Left kidney (tissue), 8 donors: ENCODE results near the gene CDC14A. TPM values are rescaled to one million over a fixed set of nuclear protein-coding genes. Genes with fewer than 3 reads are reported as not detected.
"Not testable (repeated sequence)": the region's sequence is repeated elsewhere in the genome, so short reads cannot be mapped to it uniquely, and the experiment has no call there.

Source experiments
- DNase-seq: peaks from one replicate; pipeline ENCODE4 v3.0.0-alpha.2; 2013
- long read RNA-seq, 8 donors: transcript quantifications; one replicate each; lab custom pipeline, GENCODE V29; 2026
- polyA plus RNA-seq: library from polyadenylated mRNA; unstranded; fragments of 120-200 nt; gene quantifications from one replicate; pipeline ENCODE4 v1.2.1, GENCODE V29; 2013; ENCODE audit not compliant: insufficient read length

Gene CDC14A, protein sequence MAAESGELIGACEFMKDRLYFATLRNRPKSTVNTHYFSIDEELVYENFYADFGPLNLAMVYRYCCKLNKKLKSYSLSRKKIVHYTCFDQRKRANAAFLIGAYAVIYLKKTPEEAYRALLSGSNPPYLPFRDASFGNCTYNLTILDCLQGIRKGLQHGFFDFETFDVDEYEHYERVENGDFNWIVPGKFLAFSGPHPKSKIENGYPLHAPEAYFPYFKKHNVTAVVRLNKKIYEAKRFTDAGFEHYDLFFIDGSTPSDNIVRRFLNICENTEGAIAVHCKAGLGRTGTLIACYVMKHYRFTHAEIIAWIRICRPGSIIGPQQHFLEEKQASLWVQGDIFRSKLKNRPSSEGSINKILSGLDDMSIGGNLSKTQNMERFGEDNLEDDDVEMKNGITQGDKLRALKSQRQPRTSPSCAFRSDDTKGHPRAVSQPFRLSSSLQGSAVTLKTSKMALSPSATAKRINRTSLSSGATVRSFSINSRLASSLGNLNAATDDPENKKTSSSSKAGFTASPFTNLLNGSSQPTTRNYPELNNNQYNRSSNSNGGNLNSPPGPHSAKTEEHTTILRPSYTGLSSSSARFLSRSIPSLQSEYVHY
- 32.9 TPM for polyA plus RNA-seq
- long read RNA-seq, donor 1, partial matches to known transcripts: 0 of 6 reads
- long read RNA-seq, donor 1, other reads (novel, unspliced or antisense): 0 of 6 reads
- long read RNA-seq, donor 2, full-length matches to known transcripts: 3 of 3 reads
- long read RNA-seq, donor 2, partial matches to known transcripts: 0 of 3 reads
- long read RNA-seq, donor 2, other reads (novel, unspliced or antisense): 0 of 3 reads
- long read RNA-seq, donor 3, partial matches to known transcripts: 0 of 5 reads
- long read RNA-seq, donor 3, other reads (novel, unspliced or antisense): 0 of 5 reads
- long read RNA-seq, donor 4, partial matches to known transcripts: 0 of 1 reads
- long read RNA-seq, donor 4, other reads (novel, unspliced or antisense): 0 of 1 reads
- long read RNA-seq, donor 5, full-length matches to known transcripts: 4 of 4 reads
- long read RNA-seq, donor 5, partial matches to known transcripts: 0 of 4 reads
- long read RNA-seq, donor 5, other reads (novel, unspliced or antisense): 0 of 4 reads
- long read RNA-seq, donor 6, partial matches to known transcripts: 0 of 2 reads
- long read RNA-seq, donor 6, other reads (novel, unspliced or antisense): 0 of 2 reads
- long read RNA-seq, donor 7, partial matches to known transcripts: 0 of 3 reads
- long read RNA-seq, donor 7, other reads (novel, unspliced or antisense): 0 of 3 reads
- long read RNA-seq, donor 8: 0 reads

DNA sequence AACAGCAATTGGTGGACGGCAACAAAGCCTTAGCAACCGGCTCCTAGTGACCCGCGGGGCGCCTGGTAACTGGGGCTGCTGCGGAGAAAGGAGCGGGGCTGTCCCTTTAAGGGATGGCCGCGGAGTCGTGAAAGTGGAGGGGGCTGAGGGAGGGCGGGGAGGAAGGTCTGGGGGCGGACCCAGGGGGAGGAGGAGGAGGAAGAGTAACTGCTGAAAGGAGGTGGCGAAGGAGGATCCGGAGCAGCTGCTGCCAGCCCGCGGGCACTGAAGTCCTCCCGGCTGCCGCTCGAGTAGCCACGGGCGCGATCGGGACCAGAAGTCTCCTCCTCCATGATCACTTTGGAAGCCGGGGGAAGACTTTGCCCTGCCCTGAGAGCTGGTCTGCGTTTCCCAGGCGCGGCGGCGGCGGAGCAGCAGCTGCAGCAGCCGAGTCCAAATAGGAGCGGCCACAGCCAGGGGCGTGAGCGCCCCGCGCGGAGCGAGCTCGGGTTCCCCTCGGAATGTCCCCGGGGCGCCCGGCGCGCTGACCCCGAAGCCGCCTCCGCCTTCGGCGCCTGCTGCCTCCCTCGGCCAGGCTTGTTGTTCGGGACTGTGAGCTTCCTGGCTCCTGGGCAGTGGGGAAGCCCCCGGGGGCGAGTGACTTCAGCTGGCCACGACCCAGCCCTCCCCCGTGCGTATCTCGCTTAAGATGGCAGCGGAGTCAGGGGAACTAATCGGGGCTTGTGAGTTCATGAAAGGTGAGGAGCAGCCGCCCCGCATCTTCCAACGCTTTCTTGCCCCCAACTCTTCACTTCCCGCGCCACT lies at the start of gene CDC14A:
Gene CDC14A (plus strand): TSS at position 240 of the 804 bp plus-strand sequence. CDS start 449 bp downstream, at position 689.
- peak; percentile 93 for DNase-seq

DNA sequence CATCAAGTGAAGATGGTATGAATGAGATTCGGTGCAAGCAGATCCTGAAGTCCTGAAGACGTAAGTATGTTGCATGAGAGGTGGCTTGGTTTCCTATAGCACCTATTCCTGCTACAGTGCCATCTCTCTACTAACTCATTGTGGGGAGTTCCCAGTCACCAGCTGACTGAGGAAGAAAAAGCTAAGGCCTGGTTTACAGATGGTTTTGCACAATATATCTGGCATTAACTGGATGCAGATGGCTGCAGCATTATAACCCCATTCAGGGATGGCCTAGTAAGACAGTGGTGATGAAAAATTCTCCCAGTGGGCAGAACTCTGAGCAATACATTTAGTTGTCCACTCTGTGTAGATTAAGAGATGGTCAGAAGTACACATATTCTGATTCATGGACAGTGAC lies 49.6 kb upstream of the CDC14A start:
- no peak for DNase-seq

DNA sequence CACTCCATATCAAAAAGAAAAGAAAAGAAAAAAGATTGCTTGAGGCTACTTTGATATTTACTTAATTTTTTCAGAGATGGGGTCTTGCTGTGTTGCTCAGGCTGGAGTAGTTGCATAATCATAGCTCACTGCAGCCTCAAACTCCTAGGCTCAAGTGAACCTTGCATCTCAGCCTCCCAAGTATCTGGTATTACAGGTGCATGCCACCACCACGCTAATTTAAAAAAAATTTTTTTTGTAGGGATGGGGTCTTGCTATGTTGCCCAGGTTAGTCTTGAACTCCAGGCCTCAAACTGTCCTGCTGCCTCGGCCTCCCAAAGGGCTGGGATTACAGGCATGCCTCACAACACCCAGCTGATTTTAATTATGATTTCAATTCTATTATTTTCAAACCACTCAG lies 48.1 kb upstream of the CDC14A start:
- DNase-seq: no peak

DNA sequence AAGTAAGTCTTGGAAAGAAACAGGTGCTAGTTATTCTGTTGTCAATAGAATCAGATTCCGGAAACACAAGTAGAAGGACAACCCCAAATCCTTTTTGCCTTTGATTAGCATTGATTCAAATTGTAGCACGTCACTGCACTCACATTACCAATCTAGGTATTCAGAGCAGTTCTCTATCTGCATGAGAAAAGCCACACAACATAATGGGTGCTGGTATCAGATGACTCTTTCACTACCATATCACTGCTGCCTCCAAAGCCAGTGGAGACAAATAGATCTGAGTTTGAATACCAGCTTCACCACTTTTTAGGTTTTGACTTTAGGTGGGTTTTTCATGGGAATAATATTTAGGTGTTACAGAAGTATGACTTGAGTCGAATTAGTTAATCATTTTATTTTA lies 47.4 kb upstream of the CDC14A start:
- DNase-seq: no peak

DNA sequence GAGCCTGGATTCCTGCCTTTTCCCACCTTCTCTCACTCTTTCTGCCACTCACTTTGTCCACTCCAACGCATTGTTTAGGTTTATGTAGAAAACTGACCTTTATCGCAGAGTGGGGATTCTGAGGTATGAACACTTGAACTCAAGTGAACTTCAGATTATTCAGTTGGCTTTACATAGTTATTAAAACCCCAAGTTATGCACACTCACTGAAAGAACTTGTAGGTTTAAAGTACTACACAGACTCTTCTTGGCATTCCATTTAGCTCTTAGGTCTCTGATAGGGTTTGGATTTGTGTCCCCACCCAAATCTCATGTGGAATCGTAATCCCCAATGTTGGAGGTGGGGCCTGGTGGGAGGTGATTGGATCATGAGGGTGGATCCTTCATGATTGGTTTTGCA lies 46.4 kb upstream of the CDC14A start:
- DNase-seq: no peak

DNA sequence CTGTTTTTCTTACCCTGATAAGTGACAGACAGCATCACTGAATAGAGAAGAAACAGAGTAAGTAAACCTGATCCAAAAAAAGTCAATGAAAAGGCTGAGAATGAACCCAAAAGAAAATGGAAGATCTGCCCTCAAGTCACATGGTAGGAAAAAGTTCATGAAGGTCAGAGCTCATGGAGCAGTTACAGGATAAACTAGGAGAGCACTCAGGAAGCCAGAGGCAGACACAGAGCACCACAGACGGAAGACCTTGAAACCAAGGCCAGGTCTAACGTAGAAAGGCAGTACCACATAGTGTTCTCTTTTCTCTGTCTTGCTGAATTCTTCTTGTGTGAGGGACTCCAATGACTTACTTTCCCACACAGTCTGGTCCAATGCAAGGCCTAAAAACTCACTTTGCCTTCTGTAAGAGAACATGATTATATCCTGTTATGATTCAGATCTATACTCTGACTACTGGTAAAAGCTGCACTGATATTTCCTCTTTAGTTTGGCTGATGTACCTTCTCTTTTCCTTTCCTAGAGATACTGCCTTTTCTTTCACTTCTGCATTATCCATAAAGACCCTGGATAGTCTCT lies 45.5 kb upstream of the CDC14A start:
- DNase-seq: no peak

DNA sequence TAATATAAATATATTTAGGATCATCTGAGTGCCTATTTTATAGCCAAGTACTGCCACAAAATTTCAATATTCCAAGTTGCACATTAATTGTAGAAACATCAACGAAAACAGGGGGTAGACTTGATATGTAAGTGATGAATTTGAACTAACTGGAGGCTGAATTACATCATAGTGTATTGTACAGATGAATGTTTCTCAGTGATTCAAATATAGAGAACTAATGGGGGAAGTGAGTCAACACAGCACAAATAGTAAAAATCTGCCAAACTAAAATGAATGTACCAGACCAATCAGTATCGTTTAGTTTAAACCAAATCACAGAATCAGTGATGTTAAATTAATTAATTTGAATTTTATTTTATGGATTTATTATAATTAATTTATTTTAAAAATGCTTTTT lies 43.5 kb upstream of the CDC14A start:
- no peak for DNase-seq

DNA sequence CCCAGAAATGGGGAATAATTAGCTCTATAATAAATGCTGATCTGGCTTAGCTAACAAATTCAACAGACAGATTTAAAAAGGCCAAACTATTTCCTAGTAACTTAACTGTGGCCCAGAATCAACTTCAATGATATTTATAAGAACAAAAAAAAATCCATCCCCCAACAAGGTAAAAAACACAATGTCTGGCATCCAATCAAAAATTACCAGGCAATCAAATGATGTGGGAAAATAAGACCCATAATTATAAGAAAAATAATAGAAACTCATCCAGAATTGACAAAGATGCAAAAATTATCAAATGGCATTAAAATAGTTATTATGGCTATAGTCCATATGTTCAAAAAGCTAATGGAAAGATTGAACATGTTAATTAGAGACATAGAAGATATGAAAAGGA lies 42.4 kb upstream of the CDC14A start:
- DNase-seq: no peak

DNA sequence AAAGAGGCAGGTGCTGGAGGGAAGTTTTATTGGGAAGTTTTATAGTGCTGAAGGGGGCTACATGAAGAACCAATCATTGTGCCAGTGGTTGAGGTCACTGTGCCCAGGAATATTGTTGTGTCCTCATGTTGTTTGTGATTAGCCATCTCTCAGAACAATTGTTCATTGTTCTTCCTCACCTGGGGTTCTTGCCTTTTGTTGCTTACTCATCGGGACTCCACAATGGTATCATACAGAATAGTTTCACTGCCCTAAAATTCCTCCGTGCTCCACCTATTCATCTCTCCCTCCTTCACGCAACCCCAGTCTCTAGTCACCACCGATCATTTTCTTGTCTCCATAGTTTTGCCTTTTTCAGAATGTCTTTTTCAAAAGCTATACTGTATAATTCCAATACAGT lies 38.9 kb upstream of the CDC14A start:
- DNase-seq: no peak

DNA sequence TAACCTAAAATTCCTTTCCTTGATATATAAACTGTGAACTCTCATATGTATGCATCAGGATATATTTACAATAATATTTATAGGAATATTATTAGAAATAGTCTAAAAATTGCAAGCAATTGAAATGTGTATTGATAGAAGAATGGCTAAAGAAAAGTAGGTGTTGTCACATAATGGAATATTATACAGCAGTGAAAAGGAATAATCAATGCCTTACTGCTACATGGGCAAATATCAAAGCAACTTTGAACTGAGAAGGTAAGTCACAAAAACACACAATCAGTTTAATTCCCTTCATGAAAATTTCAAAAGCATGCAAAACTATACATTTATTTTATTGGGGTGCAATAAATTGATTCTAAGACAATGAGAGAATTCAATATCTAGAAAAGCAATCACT lies 35.7 kb upstream of the CDC14A start:
- DNase-seq: no peak

DNA sequence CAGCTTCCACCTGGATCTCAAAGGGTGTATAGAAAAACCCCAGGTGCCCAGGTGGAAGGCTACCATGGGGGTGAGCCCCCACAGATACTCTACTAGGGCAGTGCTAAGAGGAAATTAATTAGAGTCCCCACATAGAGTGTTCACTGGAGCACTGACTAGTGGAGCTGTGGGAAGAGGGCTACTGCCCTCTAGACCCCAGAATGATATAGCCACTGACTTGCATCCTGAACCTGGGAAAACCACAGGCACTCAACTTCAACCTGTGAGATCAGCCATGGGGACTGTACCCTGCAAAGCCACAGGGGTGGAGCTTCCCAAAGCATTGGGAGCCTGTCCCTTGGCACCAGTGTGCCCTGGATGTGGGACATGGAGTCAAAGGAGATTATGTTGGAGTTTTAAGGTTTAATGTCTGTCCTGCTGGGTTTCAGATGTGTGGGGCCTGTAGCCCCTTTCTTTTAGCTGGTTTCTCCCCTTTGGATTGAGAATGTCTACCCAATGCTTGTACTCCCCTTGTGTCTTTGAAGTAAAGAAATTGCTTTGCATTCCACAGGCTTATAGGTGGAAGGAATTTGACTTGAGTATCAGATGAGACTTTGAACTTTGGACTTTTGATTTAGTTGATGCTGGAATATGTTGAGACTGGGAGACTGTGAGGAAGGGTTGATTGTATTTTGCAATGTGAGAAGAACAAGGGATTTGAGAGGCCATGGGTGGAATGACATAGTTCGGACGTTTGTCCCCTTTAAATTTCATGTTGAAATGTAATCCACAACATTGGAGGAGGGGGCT lies 31.8 kb upstream of the CDC14A start:
- DNase-seq: no peak

DNA sequence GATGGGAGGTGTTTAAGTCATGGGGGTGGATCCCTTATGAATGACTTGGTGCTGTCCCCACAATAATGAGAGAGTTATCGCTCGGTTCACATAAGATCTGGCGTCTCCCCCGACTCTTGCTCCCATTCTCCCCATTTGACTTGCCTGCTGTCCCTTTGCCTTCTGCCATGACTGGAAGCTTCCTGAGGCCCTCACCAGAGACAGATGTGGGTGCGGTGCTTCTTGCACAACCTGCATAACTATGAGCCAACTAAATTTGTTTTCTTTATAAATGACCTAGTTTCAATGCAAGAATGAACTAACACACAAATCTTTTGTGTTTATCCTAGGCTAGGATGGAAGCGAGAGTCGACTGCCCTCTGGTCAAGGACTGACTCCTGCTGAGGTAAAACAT lies 31.2 kb upstream of the CDC14A start:
- no peak for DNase-seq

DNA sequence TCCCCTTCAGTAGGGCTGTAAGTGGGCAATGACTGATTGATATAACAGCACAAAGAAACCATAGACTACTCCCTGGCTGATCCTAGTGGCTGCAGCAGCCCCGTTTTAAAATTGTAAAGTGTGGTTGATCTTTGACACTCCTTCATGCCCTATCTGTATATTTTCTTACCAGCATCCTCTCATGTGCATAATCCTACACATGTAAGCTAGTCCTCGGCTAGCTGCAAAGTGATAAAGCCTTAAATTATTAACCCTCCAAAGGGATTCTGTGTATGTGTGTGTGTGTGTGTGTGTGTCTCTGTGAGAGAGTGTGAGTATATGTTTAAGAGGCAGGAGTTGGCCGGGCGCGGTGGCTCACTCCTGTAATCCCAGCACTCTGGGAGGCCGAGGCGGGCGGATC lies 30.8 kb upstream of the CDC14A start:
- no peak for DNase-seq

DNA sequence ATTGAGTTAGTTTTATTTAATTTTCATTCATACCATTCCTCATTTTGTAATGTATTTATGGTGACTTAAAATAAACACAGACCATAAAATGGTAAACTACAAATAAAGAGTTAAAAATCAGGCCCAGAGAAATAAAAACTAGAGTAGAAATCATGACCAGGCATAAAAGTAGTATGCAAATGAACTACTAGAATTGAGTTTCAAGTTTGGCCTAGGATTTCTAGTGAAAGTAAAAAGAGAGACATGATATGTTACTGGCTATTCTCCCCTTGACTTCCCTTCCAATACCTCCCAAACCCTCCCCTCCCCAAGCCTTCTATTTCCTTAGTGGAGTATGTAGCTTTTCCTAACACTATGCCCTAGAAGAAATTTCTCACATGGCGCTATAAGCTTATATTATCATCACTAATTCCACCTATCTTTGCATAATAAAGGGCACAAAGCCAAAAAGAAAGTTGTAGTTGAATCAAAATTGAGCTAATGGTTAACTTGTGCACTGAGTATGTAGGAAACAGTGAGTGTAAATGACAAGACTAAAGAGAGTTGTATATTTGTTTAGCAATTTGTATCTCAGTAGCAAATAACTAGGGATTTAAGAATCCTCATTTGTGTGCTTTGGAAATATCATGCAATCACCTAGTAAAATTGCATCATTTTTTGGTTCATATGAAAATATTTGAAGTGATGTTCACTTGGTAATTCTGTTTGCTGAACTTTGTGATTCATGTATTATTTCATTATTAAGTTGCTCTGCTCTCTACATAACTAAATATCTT lies 29.7 kb upstream of the CDC14A start:
- no peak for DNase-seq

DNA sequence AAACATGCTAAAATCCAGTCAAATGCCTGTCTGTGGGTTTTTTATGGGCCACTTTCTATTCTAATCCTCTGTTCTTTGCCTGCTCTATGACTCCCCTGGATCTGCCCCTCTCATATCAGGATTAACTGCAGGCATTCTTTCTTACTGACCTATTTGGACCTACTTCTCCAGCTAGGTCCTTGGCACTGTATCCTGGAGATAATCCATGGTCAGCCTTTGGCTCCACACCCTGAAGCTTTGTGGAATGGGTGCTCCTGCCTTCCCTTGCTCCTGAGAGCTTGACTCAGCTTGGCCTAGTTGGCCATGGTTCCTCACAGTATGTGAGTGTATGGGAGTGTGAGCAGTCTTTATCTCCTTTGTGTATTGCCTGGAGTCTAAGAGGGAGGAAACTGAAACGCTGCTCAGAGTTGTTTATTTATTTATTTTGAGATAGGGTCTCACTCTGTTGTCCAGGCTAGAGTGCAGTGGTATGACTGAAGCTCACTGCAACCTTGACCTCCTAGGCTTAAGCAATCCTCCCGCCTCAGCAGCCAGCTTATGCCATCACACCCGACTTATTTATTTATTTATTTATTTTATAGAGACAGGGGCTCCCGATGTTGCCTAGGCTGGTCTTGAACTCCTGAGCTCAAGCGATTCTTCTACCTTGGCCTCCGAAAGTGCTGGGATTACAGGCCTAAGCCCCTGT lies 28.7 kb upstream of the CDC14A start:
- no peak for DNase-seq

DNA sequence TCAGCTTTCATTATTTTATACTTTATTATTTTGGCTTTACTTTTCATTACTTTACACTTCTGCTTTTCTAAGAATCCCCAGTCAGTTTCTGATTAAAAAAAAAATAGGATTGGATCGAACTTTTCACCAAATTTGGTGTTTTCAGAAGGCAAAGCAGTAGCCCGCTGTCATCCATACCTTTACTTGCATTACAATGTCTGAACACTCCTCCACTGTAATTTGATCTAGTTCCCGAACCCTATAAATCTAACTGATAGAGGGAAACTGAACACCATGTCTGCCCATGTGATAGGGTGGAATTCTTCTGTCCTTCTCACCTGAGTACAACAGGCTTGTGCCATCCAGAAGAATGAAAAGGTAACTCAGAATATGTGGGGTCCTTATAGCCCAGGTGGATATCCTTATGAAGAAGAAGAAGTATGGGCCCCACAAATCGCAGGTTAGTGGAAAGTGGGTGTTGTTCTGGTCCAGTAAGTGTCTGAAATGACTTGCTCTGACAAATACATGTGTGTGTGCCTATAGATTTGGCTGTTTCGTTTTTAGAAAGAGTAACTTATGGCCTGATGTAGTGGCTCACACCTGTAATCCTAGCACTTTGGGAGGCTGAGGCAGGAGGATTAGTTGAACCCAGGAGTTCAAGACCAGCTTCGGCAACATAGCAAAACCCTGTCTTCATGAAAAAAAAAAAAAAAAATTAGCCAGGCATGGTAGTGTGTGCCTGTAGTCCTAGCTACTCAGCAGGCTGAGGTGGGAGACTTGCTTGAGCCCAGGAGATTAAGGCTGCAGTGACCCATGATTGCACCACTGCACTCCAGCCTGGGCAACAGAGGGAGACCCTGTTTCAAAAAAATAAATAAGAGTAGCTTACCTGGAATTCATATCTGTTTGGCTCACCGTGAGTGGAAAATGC lies 26.6 kb upstream of the CDC14A start:
- DNase-seq: peak; percentile 73

DNA sequence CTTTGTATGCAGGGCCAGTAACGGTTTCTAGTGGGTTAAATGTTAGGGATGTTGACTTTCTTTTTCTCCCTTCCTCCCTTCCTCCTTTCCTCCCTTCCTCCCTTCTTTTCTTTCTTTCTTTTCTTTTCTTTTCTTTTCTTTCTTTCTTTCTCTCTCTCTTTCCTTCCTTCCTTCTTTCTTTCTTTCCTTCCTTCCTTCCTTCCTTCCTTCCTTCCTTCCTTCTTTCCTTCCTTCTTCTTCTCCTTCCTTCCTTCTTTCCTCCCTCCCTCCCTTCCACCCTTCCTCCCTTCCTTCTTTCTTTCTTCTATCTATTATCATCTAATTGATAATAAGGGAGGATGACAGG lies 26.0 kb upstream of the CDC14A start:
- not testable (repeated sequence) for DNase-seq

DNA sequence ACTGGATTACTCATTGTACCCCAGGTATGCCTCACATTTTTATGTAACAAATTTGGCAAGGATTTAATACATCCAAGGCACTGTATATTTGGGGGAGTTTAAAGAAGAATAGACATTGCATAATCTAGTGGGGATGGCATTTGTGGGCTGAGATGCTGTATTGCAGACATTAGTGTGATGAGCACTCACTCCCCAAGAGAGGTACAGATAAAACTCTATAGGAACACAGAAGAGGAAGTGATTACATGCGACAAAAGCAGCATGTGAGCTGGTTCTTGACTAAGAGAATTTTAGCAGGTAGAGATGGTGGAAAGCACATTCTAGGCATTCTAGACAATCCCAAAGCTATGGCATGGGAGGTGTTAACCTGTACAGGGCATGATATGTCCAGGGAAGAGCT lies 24.2 kb upstream of the CDC14A start:
- no peak for DNase-seq
